Osteoblast (primary cell): ENCODE results near the gene COL4A1. TPM values are rescaled to one million over a fixed set of nuclear protein-coding genes. Genes with fewer than 3 reads are reported as not detected.

Source experiments
- DNase-seq: peaks from one replicate; pipeline ENCODE4 v3.0.0; 2011; ENCODE audit warnings: low spot score, mixed read lengths; ENCODE audit not compliant: insufficient read length; ENCODE audit errors: missing footprints
- H2AFZ ChIP-seq: 2 replicates; pipeline ENCODE4 v1.6.0; 2011; ENCODE audit warnings: mild to moderate bottlenecking, low read length
- H3K27ac ChIP-seq: 2 replicates; pipeline ENCODE4 v1.5.1; 2011; ENCODE audit warnings: mild to moderate bottlenecking, low read depth, low read length, moderate library complexity
- H3K27me3 ChIP-seq: 2 replicates; pipeline ENCODE4 v1.6.0; 2012; ENCODE audit warnings: mild to moderate bottlenecking, control low read depth, inconsistent platforms, low read length, moderate library complexity; ENCODE audit not compliant: insufficient read depth
- H3K36me3 ChIP-seq: 2 replicates; pipeline ENCODE4 v1.5.1; 2011; ENCODE audit warnings: mild to moderate bottlenecking, low read length, control low read depth, moderate library complexity; ENCODE audit not compliant: insufficient read depth
- H3K4me1 ChIP-seq: 2 replicates; pipeline ENCODE4 v1.5.1; 2011; ENCODE audit warnings: mild to moderate bottlenecking, low read length, control low read depth, moderate library complexity; ENCODE audit not compliant: insufficient read depth
- H3K4me2 ChIP-seq: 2 replicates; pipeline ENCODE4 v1.6.0; 2011; ENCODE audit warnings: mild to moderate bottlenecking, low read length; ENCODE audit not compliant: insufficient read depth
- H3K4me3 ChIP-seq: fragments of 200-600 bp; sonication (generic); 3 replicates; pipeline ENCODE4 v1.5.1; 2012; ENCODE audit warnings: mild to moderate bottlenecking, low read length, inconsistent platforms; ENCODE audit not compliant: insufficient read depth
- H3K79me2 ChIP-seq: 2 replicates; pipeline ENCODE4 v1.6.0; 2012; ENCODE audit warnings: mild to moderate bottlenecking, low read length, control low read depth, inconsistent platforms; ENCODE audit not compliant: insufficient read depth
- H3K9me3 ChIP-seq: 2 replicates; pipeline ENCODE4 v1.5.1; 2011; ENCODE audit warnings: low read depth, low read length, control low read depth
- H4K20me1 ChIP-seq: 2 replicates; pipeline ENCODE4 v1.6.0; 2012; ENCODE audit warnings: mild to moderate bottlenecking, low read length, control low read depth; ENCODE audit not compliant: insufficient read depth
- total RNA-seq: library from RNA; depleted of rRNA; stranded (reverse); fragments of >200 nt; gene quantifications from 2 replicates; pipeline ENCODE4 v1.2.3, GENCODE V29; 2012
- TF ChIP-seq, protein P1 (sequence below): IDR thresholded peaks from 2 replicates; pipeline ENCODE4 v1.5.1; 2011; ENCODE audit warnings: mild to moderate bottlenecking, low read depth, low read length, moderate library complexity; ENCODE audit errors: extremely low read depth

Gene COL4A1
- total RNA-seq, 1 donor, result 412 TPM

DNA sequence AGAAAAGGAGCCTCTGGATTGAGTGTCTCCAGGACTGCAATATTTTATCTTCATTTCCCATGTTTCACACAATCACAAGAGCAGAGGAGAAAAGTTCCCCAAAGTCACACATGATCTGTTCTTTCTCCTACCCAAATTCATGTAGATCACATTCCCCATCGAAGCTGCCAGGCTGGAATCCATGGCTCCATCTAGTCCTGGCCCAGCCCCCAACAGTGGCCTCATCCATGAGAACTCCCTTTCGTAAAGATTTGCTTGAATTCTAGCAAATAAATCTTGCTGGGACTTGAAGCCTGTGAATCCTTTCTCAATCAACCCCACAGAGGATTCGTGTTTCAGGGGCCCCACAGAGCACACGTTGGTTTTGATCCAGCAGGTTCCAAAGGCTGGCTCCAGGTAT, 109.5 kb downstream of the COL4A1 start:
- no peak for DNase-seq
- peaks cover 91% of the 10 kb centered on the region for H3K36me3 ChIP-seq
- no peak overlapping the region for H3K27ac ChIP-seq
- no peak overlapping the region for H2AFZ ChIP-seq
- TF ChIP-seq, protein P1, sequence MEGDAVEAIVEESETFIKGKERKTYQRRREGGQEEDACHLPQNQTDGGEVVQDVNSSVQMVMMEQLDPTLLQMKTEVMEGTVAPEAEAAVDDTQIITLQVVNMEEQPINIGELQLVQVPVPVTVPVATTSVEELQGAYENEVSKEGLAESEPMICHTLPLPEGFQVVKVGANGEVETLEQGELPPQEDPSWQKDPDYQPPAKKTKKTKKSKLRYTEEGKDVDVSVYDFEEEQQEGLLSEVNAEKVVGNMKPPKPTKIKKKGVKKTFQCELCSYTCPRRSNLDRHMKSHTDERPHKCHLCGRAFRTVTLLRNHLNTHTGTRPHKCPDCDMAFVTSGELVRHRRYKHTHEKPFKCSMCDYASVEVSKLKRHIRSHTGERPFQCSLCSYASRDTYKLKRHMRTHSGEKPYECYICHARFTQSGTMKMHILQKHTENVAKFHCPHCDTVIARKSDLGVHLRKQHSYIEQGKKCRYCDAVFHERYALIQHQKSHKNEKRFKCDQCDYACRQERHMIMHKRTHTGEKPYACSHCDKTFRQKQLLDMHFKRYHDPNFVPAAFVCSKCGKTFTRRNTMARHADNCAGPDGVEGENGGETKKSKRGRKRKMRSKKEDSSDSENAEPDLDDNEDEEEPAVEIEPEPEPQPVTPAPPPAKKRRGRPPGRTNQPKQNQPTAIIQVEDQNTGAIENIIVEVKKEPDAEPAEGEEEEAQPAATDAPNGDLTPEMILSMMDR, result no peak
- no peaks in the 10 kb centered on the region for H3K4me1 ChIP-seq
- H3K27me3 ChIP-seq, result no peaks in the 10 kb centered on the region
- no peaks in the 10 kb centered on the region for H4K20me1 ChIP-seq
- H3K4me3 ChIP-seq, result no peak overlapping the region
- no peaks in the 10 kb centered on the region for H3K79me2 ChIP-seq
- H3K9me3 ChIP-seq, result no peaks in the 10 kb centered on the region
- no peak overlapping the region for H3K4me2 ChIP-seq

DNA sequence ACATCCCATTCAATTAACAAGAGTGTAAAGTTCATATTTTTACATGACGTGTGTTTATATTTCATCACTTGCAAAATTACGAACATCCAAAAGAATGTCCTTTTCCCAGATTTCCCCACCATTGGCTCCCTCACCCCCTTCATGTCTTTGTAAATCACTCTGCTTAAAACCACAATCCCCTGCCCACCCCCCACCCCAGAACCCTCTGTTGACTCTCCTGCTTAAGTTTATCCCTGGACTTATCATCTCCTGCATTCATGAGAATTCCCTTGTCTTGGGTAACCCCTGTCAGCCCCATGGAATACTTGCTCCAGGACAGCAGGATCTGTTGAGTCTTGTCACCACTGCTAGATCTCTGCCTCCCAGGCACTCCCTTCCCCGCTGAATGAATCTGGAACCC, 109.9 kb downstream of the COL4A1 start:
- Histone ChIP-seq H3K4me1 (no peaks in the 10 kb centered on the region), H3K4me2 (no peak overlapping the region), H3K4me3 (no peak overlapping the region), H2AFZ (no peak overlapping the region), H3K27me3 (no peaks in the 10 kb centered on the region), H3K27ac (no peak overlapping the region), H4K20me1 (no peaks in the 10 kb centered on the region), H3K9me3 (no peaks in the 10 kb centered on the region), H3K79me2 (no peaks in the 10 kb centered on the region), H3K36me3 (peaks cover 93% of the 10 kb centered on the region)
- TF ChIP-seq, protein P1, result no peak
- DNase-seq, result no peak

DNA sequence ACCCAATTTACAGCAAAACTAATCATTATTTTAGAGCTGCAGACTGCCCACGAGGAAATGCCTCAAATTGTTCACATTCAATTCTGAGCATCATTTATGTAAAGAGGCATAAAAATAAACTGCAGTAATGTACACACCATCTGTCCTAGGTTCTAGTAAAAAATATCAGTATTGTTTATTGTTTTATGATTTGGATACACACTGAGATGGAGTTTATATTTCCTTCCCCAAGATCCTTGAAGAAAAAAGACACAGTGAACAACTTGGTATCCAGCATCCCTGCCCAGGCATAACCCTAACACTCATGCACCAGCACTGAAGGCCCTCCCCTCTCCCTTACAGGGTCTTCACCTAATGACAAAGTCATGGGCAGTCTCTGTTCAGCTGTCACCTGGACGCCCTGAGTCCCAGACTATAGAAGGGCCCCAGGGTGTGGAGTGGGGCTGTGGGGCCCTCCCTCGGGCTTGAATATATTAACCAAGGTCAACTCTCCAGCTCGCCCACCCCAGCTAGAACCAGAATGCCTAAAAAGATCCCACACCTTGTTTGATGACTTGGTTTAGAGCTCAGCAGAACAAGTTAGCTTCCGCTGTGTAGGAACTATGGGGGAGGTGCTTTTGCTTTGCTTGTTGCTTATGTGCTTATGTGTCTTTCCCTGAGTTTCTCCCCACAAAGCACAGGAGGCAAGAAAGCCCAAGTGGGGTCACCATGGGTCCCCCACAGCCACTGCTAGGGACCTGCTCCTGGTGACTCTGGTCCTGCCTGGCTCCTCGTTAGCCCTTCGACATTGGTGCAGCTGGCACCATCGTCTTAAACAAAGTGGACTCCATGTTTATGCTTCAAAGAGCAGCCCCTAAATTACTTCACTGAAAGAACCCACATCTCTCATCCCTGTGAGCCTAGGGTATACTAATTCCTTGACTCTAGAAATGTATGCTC, 111.1 kb downstream of the COL4A1 start:
- no peak overlapping the region for H2AFZ ChIP-seq
- no peaks in the 10 kb centered on the region for H3K27me3 ChIP-seq
- H3K79me2 ChIP-seq, result no peaks in the 10 kb centered on the region
- H3K4me2 ChIP-seq, result no peak overlapping the region
- H3K36me3 ChIP-seq, result peaks cover 97% of the 10 kb centered on the region
- H3K4me3 ChIP-seq, result no peak overlapping the region
- no peak for DNase-seq
- TF ChIP-seq, protein P1, result no peak
- no peaks in the 10 kb centered on the region for H3K9me3 ChIP-seq
- H3K4me1 ChIP-seq, result no peaks in the 10 kb centered on the region
- H4K20me1 ChIP-seq, result no peaks in the 10 kb centered on the region
- H3K27ac ChIP-seq, result no peak overlapping the region

DNA sequence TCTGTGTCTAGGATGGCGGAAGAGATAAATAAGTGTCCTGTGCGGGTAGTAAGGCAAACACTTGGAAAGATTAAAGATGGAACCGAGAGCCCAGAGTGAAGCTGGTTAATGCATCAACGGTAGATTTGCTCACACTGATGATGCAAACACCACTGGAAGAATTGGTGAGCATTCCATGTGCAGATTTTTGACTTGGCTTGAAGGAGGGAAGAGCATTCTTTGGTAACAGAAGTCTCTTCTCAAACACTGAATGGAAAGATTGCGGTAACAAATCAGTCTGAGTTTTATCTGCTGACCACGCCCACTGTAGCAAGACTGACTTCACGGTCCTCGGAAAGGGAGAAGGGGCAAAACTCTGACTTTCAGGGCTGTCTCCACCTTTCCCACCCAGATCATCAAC, 112.5 kb downstream of the COL4A1 start:
- no peaks in the 10 kb centered on the region for H3K27me3 ChIP-seq
- no peak overlapping the region for H3K27ac ChIP-seq
- DNase-seq, result no peak
- H3K4me2 ChIP-seq, result no peak overlapping the region
- no peak overlapping the region for H3K4me3 ChIP-seq
- H3K4me1 ChIP-seq, result no peaks in the 10 kb centered on the region
- no peaks in the 10 kb centered on the region for H3K9me3 ChIP-seq
- no peak overlapping the region for H2AFZ ChIP-seq
- H3K79me2 ChIP-seq, result no peaks in the 10 kb centered on the region
- H3K36me3 ChIP-seq, result peaks cover 96% of the 10 kb centered on the region
- TF ChIP-seq, protein P1, result no peak
- no peaks in the 10 kb centered on the region for H4K20me1 ChIP-seq
